Upper lobe of right lung (tissue), 1 donor: ENCODE measurements around the gene INTS1. TPM values are rescaled to one million over a fixed set of nuclear protein-coding genes. Genes with fewer than 3 reads are reported as not detected.

Experiments used
- ATAC-seq: fragments of 200-7000 bp; cut with Tn5 transposase; one replicate; pipeline ENCODE4 v1.9.1; 2020; ENCODE audit warnings: mild to moderate bottlenecking, moderate library complexity
- DNase-seq: peaks from one replicate; pipeline ENCODE4 v3.0.0-alpha.2; 2020
- H3K27ac ChIP-seq: fragments of 200-600 bp; one replicate; pipeline ENCODE4 v1.8.0; 2022
- H3K27me3 ChIP-seq: fragments of 200-600 bp; one replicate; pipeline ENCODE4 v1.8.0; 2022; ENCODE audit warnings: mild to moderate bottlenecking
- H3K36me3 ChIP-seq: fragments of 200-600 bp; one replicate; pipeline ENCODE4 v1.8.0; 2022
- H3K4me1 ChIP-seq: fragments of 200-600 bp; one replicate; pipeline ENCODE4 v1.8.0; 2022
- H3K4me3 ChIP-seq: fragments of 200-600 bp; one replicate; pipeline ENCODE4 v1.8.0; 2022; ENCODE audit warnings: mild to moderate bottlenecking
- H3K9me3 ChIP-seq: fragments of 200-600 bp; one replicate; pipeline ENCODE4 v1.8.0; 2022
- intact Hi-C: fragments of 100-400 bp; cut with DNase I; formaldehyde crosslinking; loops from one replicate; pipeline ENCODE4 v1.11.0; 2022
- total RNA-seq: library from RNA; stranded (reverse); fragmentation: NEBNext Ultra II Directional; extraction: Animal tissue kit (Norgen Biotek cat#: 25700); gene quantifications from one replicate; pipeline ENCODE4 v1.2.1, GENCODE V29; 2021
- TF ChIP-seq, protein P1 (sequence below): fragments of 200-600 bp; IDR thresholded peaks from one replicate; pipeline ENCODE4 v1.8.0; 2022; ENCODE audit warnings: antibody characterized with exemption
- donor health status: DM: no; HTN: yes; CAD: no; lungs with severe emphysema.

INTS1 gene
- total RNA-seq, 1 donor from 2014 or later: 49.2 TPM

DNA sequence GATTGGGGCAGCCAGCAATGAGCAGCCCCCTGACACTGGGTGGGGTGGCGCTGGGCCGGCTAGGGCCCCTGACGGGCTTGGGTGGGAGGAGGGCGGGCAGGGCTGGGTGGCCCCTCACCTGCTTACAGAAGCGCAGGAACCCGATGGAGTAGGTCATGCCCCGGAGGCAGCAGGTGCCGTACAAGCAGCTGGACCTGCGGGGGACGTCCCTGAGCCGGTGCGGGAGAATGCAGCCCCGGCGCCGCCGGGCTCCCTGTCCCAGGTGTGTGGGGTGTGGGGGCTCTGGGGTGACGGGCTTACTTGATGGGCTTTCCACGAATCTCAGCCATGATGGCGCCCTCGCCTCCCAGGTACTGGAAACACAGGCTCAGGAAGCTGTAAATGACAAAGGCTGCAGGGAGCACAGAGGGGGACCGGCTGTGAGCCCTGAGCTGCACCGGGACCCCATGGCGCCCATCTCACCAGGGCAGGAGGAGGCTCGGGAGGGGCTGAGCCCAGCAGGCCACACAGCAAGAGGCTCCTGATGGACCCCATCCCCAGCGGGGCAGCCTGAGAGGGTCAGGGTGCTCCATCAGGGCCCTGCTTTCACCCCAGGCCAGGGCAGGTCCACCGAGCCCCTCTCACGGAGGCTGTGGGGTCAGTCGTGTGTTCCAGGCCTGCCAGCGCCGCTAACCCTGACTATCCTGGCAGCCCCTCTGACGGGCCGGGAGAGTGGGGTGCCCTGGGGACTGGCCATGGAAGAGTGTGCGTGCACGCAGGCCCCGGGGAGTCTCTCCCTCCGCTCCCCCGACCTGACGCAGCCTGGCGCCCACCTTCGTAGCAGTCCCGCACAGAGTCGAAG lies 46.0 kb upstream of the INTS1 start:
- no peaks in the 10 kb centered on the region for H3K9me3 ChIP-seq
- H3K4me1 ChIP-seq: no peaks in the 10 kb centered on the region
- no peaks in the 10 kb centered on the region for H3K36me3 ChIP-seq
- no peaks in the 10 kb centered on the region for H3K27me3 ChIP-seq
- ATAC-seq: no peak
- H3K4me3 ChIP-seq: no peak overlapping the region
- intact Hi-C loops: no loop called here
- no peak for DNase-seq
- no peak overlapping the region for H3K27ac ChIP-seq
- TF ChIP-seq, protein P1, sequence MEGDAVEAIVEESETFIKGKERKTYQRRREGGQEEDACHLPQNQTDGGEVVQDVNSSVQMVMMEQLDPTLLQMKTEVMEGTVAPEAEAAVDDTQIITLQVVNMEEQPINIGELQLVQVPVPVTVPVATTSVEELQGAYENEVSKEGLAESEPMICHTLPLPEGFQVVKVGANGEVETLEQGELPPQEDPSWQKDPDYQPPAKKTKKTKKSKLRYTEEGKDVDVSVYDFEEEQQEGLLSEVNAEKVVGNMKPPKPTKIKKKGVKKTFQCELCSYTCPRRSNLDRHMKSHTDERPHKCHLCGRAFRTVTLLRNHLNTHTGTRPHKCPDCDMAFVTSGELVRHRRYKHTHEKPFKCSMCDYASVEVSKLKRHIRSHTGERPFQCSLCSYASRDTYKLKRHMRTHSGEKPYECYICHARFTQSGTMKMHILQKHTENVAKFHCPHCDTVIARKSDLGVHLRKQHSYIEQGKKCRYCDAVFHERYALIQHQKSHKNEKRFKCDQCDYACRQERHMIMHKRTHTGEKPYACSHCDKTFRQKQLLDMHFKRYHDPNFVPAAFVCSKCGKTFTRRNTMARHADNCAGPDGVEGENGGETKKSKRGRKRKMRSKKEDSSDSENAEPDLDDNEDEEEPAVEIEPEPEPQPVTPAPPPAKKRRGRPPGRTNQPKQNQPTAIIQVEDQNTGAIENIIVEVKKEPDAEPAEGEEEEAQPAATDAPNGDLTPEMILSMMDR: no peak

DNA sequence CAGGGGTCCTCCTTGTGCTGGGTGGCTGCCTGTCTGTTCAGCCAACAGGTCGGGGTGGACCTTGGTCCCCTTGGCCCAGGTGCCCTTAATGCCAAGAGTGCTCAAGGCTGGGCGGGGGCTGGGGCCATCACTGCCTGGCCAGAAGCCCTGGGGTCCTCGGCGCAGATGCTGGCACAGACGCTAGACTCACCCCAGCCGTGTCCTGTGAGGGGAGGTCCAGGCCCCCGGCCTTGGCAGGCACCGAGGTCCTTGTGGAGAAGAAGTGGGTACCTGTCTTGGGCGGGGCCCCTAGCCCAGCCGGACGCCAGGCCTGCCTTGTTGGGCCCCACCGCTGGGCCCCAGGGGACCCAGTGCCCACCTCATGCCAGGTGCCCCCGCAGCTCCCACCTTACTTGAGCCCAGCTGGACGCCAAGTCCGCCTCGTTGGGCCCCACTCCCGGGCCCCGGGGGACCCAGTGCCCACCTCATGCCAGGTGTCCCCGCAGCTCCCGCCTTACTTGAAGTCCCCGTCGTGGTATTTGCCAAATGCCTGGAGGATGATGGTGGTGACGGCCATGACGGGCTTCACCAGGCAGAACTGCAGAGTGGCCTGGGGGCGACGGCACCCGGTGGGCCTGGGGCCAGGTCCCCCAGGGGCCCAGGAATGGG lies 45.3 kb upstream of the INTS1 start:
- Histone ChIP-seq H3K27ac (no peak overlapping the region), H3K4me3 (no peak overlapping the region), H3K36me3 (no peaks in the 10 kb centered on the region), H3K9me3 (no peaks in the 10 kb centered on the region), H3K4me1 (no peaks in the 10 kb centered on the region), H3K27me3 (no peaks in the 10 kb centered on the region)
- DNase-seq (no peak), ATAC-seq (no peak)
- TF ChIP-seq, protein P1: no peak
- intact Hi-C loops: no loop called here

DNA sequence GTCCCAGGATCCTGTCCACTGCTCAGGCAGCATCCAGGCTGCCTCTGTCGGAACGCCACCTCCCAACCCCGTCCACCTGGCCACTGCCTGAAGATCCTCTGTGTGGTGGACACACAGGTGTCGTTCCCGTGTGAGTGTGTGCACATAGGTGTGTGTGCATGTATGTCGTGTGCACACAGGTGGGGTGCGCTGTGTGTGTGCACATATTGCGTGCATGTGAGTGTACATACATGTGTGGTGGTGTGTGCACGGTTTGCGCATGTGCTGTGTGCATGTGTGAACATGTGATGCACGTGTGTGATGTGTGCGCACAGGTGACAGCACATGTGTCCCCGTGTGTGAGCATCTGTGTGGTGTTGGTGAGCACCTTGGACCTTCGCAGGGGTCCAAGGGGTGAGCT lies 44.8 kb upstream of the INTS1 start:
- DNase-seq (no peak), ATAC-seq (no peak)
- Histone ChIP-seq H3K4me1 (no peaks in the 10 kb centered on the region), H3K27ac (no peak overlapping the region), H3K36me3 (no peaks in the 10 kb centered on the region), H3K9me3 (no peaks in the 10 kb centered on the region), H3K4me3 (no peak overlapping the region), H3K27me3 (no peaks in the 10 kb centered on the region)
- intact Hi-C loops: no loop called here
- TF ChIP-seq, protein P1: no peak

DNA sequence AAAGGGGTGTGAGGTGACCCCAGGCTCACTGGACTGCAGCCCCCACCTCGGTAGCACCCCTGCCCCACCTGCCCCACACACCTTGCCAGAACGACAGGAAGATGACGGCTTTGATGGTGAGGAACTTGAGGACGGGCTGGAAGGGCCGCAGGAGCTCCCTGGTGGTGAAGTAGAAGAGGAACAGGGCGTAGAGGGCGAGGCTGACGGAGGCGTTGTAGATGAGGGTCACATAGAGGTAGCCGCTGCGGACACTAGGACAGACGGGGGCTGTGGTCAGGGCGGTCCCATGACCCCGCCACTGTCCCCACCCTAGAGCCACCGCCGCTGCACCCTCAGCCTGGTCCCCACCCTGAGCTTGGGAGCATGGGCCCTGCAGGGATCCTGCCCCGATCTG lies 44.2 kb upstream of the INTS1 start:
- no peak for DNase-seq
- TF ChIP-seq, protein P1: no peak
- H3K9me3 ChIP-seq: no peaks in the 10 kb centered on the region
- intact Hi-C loops: no loop called here
- H3K4me1 ChIP-seq: no peaks in the 10 kb centered on the region
- no peak overlapping the region for H3K4me3 ChIP-seq
- no peaks in the 10 kb centered on the region for H3K27me3 ChIP-seq
- peaks cover under 1% of the 10 kb centered on the region for H3K36me3 ChIP-seq
- peak; percentile 19 for ATAC-seq
- no peak overlapping the region for H3K27ac ChIP-seq

DNA sequence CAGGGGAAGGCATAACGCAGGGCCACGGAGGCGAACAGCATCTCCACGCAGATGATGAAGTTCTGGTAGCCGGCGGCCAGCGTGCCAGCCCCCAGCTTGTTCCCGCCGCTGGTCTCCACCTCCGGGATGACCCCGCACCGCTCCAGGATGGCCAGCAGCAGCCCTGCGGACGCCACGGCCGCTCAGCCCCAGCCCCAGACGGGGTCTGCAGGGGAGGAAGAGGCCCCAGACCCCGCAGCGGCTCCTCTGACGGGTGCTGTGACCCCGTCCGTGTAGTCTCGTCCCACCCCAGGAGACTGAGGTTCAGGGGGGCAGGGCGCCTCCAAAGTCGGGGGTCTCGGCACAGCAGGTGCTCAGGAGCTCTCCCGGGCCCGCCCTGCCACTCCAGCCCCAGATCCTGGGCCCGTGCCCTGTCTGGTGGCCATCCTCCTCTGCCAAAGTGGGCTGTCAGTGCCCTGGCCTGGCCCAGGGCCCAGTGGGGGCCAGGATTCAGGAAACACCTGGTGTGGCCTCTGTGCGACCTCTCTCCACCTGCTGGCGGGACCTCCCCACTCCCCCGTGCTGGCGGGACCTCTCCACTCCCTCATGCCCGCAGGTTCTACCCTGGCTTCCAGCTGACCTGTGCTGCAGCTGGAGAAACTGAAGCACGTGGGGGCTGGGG lies 43.7 kb upstream of the INTS1 start:
- TF ChIP-seq, protein P1: no peak
- Histone ChIP-seq H3K27ac (no peak overlapping the region), H3K4me3 (no peak overlapping the region), H3K9me3 (no peaks in the 10 kb centered on the region), H3K36me3 (peaks cover 5% of the 10 kb centered on the region), H3K27me3 (no peaks in the 10 kb centered on the region), H3K4me1 (no peaks in the 10 kb centered on the region)
- DNase-seq: no peak
- ATAC-seq: no peak
- intact Hi-C loops: no loop called here
